ENCODE results near the gene DNAJC27. TPM values are rescaled to one million over a fixed set of nuclear protein-coding genes. Genes with fewer than 3 reads are reported as not detected.

The DNAJC27 gene
- total RNA-seq, 4 donors from 2014 or later, result 2.1 to 4.6 (median 4.2) TPM

DNA sequence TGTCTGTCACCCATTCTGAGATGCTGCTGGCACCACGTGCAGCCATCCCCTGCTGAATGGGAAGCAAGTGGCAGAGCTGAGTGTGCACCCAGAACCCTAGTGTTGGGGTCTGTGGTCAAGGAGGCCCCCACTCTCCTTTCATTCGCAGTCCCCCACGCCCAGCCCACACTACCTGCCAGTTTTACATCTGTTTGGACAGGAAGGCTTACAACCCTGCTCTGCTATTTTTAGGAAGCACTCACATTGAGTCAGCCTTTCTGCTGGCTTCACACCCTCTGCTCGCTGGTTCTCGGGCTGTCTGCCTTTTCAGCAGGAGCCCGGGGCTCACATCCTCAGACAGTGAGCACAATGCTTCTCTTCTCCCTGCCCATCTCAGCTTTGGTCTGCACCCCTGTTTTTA is 41.0 kb downstream of the DNAJC27 start:
- WGBS, 2 donors, result 24 to 45% methylated on average over 5 of the region's 6 CpGs
- Histone ChIP-seq H3K4me3 (no peak overlapping the region), H3K27me3 (no peaks in the 10 kb centered on the region), H3K27ac (no peak overlapping the region), H3K4me1 (peaks cover 11 to 17% (median 12%) of the 10 kb centered on the region in 3 donors), H3K36me3 (no peaks in the 10 kb centered on the region), H3K9me3 (no peaks in the 10 kb centered on the region)
- intact Hi-C loops (cut with DNase I), result no loop called here
- no peak for DNase-seq
- TF ChIP-seq, protein P1, sequence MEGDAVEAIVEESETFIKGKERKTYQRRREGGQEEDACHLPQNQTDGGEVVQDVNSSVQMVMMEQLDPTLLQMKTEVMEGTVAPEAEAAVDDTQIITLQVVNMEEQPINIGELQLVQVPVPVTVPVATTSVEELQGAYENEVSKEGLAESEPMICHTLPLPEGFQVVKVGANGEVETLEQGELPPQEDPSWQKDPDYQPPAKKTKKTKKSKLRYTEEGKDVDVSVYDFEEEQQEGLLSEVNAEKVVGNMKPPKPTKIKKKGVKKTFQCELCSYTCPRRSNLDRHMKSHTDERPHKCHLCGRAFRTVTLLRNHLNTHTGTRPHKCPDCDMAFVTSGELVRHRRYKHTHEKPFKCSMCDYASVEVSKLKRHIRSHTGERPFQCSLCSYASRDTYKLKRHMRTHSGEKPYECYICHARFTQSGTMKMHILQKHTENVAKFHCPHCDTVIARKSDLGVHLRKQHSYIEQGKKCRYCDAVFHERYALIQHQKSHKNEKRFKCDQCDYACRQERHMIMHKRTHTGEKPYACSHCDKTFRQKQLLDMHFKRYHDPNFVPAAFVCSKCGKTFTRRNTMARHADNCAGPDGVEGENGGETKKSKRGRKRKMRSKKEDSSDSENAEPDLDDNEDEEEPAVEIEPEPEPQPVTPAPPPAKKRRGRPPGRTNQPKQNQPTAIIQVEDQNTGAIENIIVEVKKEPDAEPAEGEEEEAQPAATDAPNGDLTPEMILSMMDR (IDR thresholded peaks at IDR 0.05), result no peak
- no peak for TF ChIP-seq POLR2A (IDR thresholded peaks at IDR 0.05)

- no peaks in the 10 kb centered on the region for H3K9me3 ChIP-seq
- no peak overlapping the region for H3K4me3 ChIP-seq
- H3K4me1 ChIP-seq, result peaks cover 11 to 17% (median 12%) of the 10 kb centered on the region in 3 donors
- no peak overlapping the region for H3K27ac ChIP-seq
- whole genome bisulfite sequencing, 2 donors, result 90 to 94% methylated on average over 3 of the region's 3 CpGs
- no peak for TF ChIP-seq POLR2A (IDR thresholded peaks at IDR 0.05)
- TF ChIP-seq, protein P1 (IDR thresholded peaks at IDR 0.05), result no peak
- intact Hi-C loops (cut with DNase I), result no loop called here
- no peaks in the 10 kb centered on the region for H3K27me3 ChIP-seq
- H3K36me3 ChIP-seq, result no peaks in the 10 kb centered on the region
- DNase-seq, result no peak
These were observed 42.5 kb downstream of the DNAJC27 start for GRCh38 chr2:24929230-24929629.

DNA sequence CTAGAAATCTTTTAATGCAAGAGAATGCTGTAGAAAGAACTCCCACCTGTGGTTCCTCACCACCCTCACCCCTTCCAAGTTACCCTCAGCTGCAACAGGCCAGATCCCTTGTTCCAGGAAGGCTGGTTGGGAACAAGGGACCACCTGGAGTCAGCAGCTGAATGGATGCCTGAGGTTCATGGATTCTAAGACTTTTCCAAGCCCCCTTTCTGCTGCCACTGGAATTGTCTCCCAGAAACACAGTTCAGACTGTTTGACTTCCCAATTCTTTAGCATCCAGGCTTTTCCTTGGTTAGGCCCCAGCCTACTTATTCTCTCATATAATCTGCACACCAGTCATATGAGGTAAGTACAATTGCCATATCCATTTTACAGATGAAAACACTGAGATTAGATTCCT is 43.7 kb downstream of the DNAJC27 start:
- no peak for TF ChIP-seq POLR2A (IDR thresholded peaks at IDR 0.05)
- TF ChIP-seq, protein P1 (IDR thresholded peaks at IDR 0.05), result no peak
- no peaks in the 10 kb centered on the region for H3K36me3 ChIP-seq
- no peaks in the 10 kb centered on the region for H3K9me3 ChIP-seq
- DNase-seq, result no peak
- H3K4me1 ChIP-seq, result peaks cover 11 to 17% (median 12%) of the 10 kb centered on the region in 3 donors
- no peaks in the 10 kb centered on the region for H3K27me3 ChIP-seq
- intact Hi-C loops (cut with DNase I), result no loop called here
- no peak overlapping the region for H3K4me3 ChIP-seq
- peak overlapping the region in 1 of 4 donors; percentile 72 for H3K27ac ChIP-seq

DNA sequence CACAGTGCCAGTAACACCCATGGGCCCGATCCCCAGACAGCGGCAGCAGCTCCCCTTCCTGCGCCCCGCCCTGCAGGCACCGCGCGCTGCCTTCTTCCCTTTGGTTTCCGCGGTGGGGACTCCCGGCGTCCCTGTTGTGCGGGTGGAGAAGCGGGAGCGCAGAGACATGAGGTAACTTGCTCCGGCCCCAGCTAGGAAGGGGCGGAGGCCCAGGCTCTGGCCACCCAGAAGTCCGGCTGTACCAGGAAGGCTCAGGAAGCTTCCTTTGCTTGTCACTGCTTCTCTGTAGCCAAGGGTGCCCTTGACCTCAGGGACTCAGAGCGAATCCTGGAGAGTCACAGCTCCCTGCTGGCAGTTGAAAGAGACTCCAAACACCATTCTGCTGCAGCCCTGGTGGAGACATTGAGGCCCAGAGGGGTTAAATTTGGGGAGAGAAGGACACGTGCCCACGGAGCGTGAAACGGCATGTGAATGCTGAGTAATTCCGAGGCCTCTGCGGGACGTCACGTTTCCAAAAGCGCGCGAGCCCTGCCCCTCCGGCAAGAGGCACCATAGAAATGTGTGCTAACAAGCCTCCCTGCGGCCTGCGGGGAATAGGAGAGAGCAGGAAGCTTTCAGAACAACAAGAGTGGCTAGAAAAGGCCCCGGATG is 45.0 kb downstream of the DNAJC27 start:
- peak overlapping the region; percentile 55 to 76 (median 68) for H3K27ac ChIP-seq
- peak overlapping the region in 3 of 4 donors; percentile 33 to 48 (median 40) for H3K4me3 ChIP-seq
- DNase-seq, result no peak
- no peaks in the 10 kb centered on the region for H3K36me3 ChIP-seq
- no peaks in the 10 kb centered on the region for H3K27me3 ChIP-seq
- intact Hi-C loops (cut with DNase I), result no loop called here
- H3K9me3 ChIP-seq, result no peaks in the 10 kb centered on the region
- TF ChIP-seq, protein P1 (IDR thresholded peaks at IDR 0.05), result peak in 1 of 6 experiments; percentile 2
- no peak for TF ChIP-seq POLR2A (IDR thresholded peaks at IDR 0.05)
- peaks cover 11 to 17% (median 12%) of the 10 kb centered on the region in 3 donors for H3K4me1 ChIP-seq
- 25 to 32% methylated on average over 1 to 19 of the region's 33 CpGs for WGBS, 2 donors

- no peaks in the 10 kb centered on the region for H3K9me3 ChIP-seq
- no peak for DNase-seq
- H3K36me3 ChIP-seq, result no peaks in the 10 kb centered on the region
- TF ChIP-seq, protein P1 (IDR thresholded peaks at IDR 0.05), result no peak
- no peak for TF ChIP-seq POLR2A (IDR thresholded peaks at IDR 0.05)
- H3K27ac ChIP-seq, result peak overlapping the region; percentile 55 to 76 (median 68)
- 68 to 90% methylated on average over 7 to 10 of the region's 14 CpGs for WGBS, 2 donors
- intact Hi-C loops (cut with DNase I), result no loop called here
- no peaks in the 10 kb centered on the region for H3K27me3 ChIP-seq
- peak overlapping the region in 3 of 4 donors; percentile 33 to 48 (median 40) for H3K4me3 ChIP-seq
- peaks cover 11 to 19% (median 12%) of the 10 kb centered on the region in 3 donors for H3K4me1 ChIP-seq
These were observed 45.5 kb downstream of the DNAJC27 start for GRCh38 chr2:24926220-24926601.

Data from esophagus squamous epithelium (tissue), 5 donors.